Liver (tissue), 9 donors: ENCODE results near the gene SGMS1. TPM values are rescaled to one million over a fixed set of nuclear protein-coding genes. Genes with fewer than 3 reads are reported as not detected.
A peak's percentile ranks its signal among the peaks of the same experiment; 100 is the strongest.

Experiments used
- DNase-seq: peaks from one replicate; pipeline ENCODE4 v3.0.0-alpha.2; 2017; ENCODE audit warnings: low spot score
- H3K27ac ChIP-seq, 2 donors: one replicate each; pipeline ENCODE4 v1.7.0; 2013; ENCODE audit warnings: inconsistent platforms in 2 of 2, low read length in 2 of 2, control low read depth in 1 of 2, low read depth in 1 of 2, mild to moderate bottlenecking in 1 of 2
- H3K27me3 ChIP-seq, 4 donors: one replicate each; pipeline versions ENCODE4 v1.6.1 to v1.7.0; 2013; ENCODE audit warnings: low read length in 3 of 4, inconsistent platforms in 1 of 4, mild to moderate bottlenecking in 1 of 4, moderate library complexity in 1 of 4; ENCODE audit not compliant: control insufficient read depth in 4 of 4, insufficient read depth in 4 of 4
- H3K36me3 ChIP-seq, 4 donors: one replicate each; pipeline versions ENCODE4 v1.6.1 to v1.7.0; 2013; ENCODE audit warnings: low read length in 3 of 4, mild to moderate bottlenecking in 3 of 4, low read depth in 1 of 4, moderate library complexity in 1 of 4; ENCODE audit not compliant: control insufficient read depth in 4 of 4, insufficient read depth in 3 of 4
- H3K4me1 ChIP-seq, 4 donors: one replicate each; pipeline versions ENCODE4 v1.6.1 to v1.7.0; 2013; ENCODE audit warnings: low read length in 3 of 4, mild to moderate bottlenecking in 3 of 4, moderate library complexity in 1 of 4; ENCODE audit not compliant: control insufficient read depth in 4 of 4, insufficient read depth in 4 of 4
- H3K4me3 ChIP-seq, 3 donors: one replicate each; pipeline versions ENCODE4 v1.6.1 to v1.7.0; 2013; ENCODE audit warnings: low read length in 3 of 3, control low read depth in 1 of 3, low read depth in 1 of 3, mild to moderate bottlenecking in 1 of 3
- H3K9ac ChIP-seq, 2 donors: one replicate each; pipeline ENCODE4 v1.7.0; 2013; ENCODE audit warnings: low read length in 2 of 2, mild to moderate bottlenecking in 2 of 2, moderate library complexity in 2 of 2, control low read depth in 1 of 2, low read depth in 1 of 2
- H3K9me3 ChIP-seq, 4 donors: one replicate each; pipeline versions ENCODE4 v1.6.1 to v1.7.0; 2013; ENCODE audit warnings: low read length in 3 of 4; ENCODE audit not compliant: control insufficient read depth in 4 of 4
- EGR1 ChIP-seq, 2 donors: IDR thresholded peaks; 2 replicates each; pipeline ENCODE4 v1.6.1; 2016 to 2018; ENCODE audit warnings: antibody characterized with exemption in 2 of 2, low read depth in 2 of 2
- FOXA1 ChIP-seq: IDR thresholded peaks from 2 replicates; pipeline ENCODE4 v1.6.1; 2016; ENCODE audit warnings: antibody characterized with exemption
- GABPA ChIP-seq, 2 donors: IDR thresholded peaks in 1 of 2; conservative IDR thresholded peaks in 1 of 2; 2 replicates each; pipeline ENCODE4 v1.6.1; 2016; ENCODE audit warnings: antibody characterized with exemption in 2 of 2, mild to moderate bottlenecking in 1 of 2, moderate library complexity in 1 of 2
- HNF4A ChIP-seq, 2 donors: conservative IDR thresholded peaks; 2 replicates each; pipeline ENCODE4 v1.6.1; 2016; ENCODE audit warnings: antibody characterized with exemption in 2 of 2, mild to moderate bottlenecking in 2 of 2
- HNF4G ChIP-seq: IDR thresholded peaks from 2 replicates; pipeline ENCODE4 v1.6.1; 2016; ENCODE audit warnings: antibody characterized with exemption
- JUND ChIP-seq, 2 donors: IDR thresholded peaks; 2 replicates each; pipeline ENCODE4 v1.6.1; 2016; ENCODE audit warnings: antibody characterized with exemption in 2 of 2
- MAX ChIP-seq: IDR thresholded peaks from 2 replicates; pipeline ENCODE4 v1.6.1; 2016; ENCODE audit warnings: antibody characterized with exemption
- NR2F2 ChIP-seq: IDR thresholded peaks from 2 replicates; pipeline ENCODE4 v1.6.1; 2016; ENCODE audit warnings: antibody characterized with exemption
- RAD21 ChIP-seq, 2 donors: IDR thresholded peaks; 2 replicates each; pipeline ENCODE4 v1.6.1; 2016; ENCODE audit warnings: antibody characterized with exemption in 2 of 2, mild to moderate bottlenecking in 2 of 2
- REST ChIP-seq: IDR thresholded peaks from 2 replicates; pipeline ENCODE4 v1.6.1; 2016; ENCODE audit warnings: antibody characterized with exemption, mild to moderate bottlenecking
- RXRA ChIP-seq, 2 donors: IDR thresholded peaks; 2 replicates each; pipeline ENCODE4 v1.6.1; 2017 to 2018; ENCODE audit warnings: antibody characterized with exemption in 2 of 2, mild to moderate bottlenecking in 1 of 2
- SP1 ChIP-seq: IDR thresholded peaks from 2 replicates; pipeline ENCODE4 v1.6.1; 2018; ENCODE audit warnings: antibody characterized with exemption, mild to moderate bottlenecking
- YY1 ChIP-seq: IDR thresholded peaks from 2 replicates; pipeline ENCODE4 v1.6.1; 2016; ENCODE audit warnings: antibody characterized with exemption, mild to moderate bottlenecking
- WGBS: extraction: QIAGEN DNeasy Blood & Tissue Kit; methylation state at CpG from one replicate; pipeline ENCODE4 v1.1.7; 2013; 5-methylcytosine and 5-hydroxymethylcytosine counted together
- polyA plus RNA-seq, 2 donors: library from polyadenylated mRNA; stranded (reverse) in 1 of 2; unstranded in 1 of 2; fragments of 200-250 nt in 1 of 2; fragments of >200 nt in 1 of 2; fragmentation: Nextera tagmentation in 1 of 2; extraction: Ambion mirVana in 1 of 2; gene quantifications; one replicate each; pipeline versions ENCODE4 v1.2.1 to v1.2.3, GENCODE V29; 2013 to 2015
- total RNA-seq, 2 donors: library from RNA; depleted of rRNA; stranded (reverse); fragments of >200 nt; gene quantifications; one replicate each; pipeline ENCODE4 v1.2.3, GENCODE V29; 2014
- TF ChIP-seq, protein P1 (sequence below): IDR thresholded peaks from 2 replicates; pipeline ENCODE4 v1.6.1; 2016; ENCODE audit warnings: antibody characterized with exemption
- TF ChIP-seq, protein P2 (sequence below): IDR thresholded peaks from 2 replicates; pipeline ENCODE4 v1.6.1; 2016; ENCODE audit warnings: antibody characterized with exemption
- donor health status: healthy.
- donor health status: healthy.
- donor health status: healthy.
- donor health status: healthy.
- donor health status: healthy.

SGMS1 gene
- total and polyA plus RNA-seq, 4 donors, result 6.8 to 98.2 (median 21.1) TPM

- TF ChIP-seq, protein P1, sequence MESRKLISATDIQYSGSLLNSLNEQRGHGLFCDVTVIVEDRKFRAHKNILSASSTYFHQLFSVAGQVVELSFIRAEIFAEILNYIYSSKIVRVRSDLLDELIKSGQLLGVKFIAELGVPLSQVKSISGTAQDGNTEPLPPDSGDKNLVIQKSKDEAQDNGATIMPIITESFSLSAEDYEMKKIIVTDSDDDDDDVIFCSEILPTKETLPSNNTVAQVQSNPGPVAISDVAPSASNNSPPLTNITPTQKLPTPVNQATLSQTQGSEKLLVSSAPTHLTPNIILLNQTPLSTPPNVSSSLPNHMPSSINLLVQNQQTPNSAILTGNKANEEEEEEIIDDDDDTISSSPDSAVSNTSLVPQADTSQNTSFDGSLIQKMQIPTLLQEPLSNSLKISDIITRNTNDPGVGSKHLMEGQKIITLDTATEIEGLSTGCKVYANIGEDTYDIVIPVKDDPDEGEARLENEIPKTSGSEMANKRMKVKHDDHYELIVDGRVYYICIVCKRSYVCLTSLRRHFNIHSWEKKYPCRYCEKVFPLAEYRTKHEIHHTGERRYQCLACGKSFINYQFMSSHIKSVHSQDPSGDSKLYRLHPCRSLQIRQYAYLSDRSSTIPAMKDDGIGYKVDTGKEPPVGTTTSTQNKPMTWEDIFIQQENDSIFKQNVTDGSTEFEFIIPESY, result no peak
- TF ChIP-seq MAX (peak; percentile 23), GABPA (IDR thresholded peaks at IDR 0.05 in 1 of 2, conservative IDR thresholded peaks at IDR 0.05 in 1 of 2) (no peak), HNF4G (no peak)
- TF ChIP-seq, protein P2, sequence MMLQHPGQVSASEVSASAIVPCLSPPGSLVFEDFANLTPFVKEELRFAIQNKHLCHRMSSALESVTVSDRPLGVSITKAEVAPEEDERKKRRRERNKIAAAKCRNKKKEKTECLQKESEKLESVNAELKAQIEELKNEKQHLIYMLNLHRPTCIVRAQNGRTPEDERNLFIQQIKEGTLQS, result peak; percentile 72
Measured at GRCh38 chr10:50393784-50394467, 229.8 kb downstream of the SGMS1 start (continued).

DNA sequence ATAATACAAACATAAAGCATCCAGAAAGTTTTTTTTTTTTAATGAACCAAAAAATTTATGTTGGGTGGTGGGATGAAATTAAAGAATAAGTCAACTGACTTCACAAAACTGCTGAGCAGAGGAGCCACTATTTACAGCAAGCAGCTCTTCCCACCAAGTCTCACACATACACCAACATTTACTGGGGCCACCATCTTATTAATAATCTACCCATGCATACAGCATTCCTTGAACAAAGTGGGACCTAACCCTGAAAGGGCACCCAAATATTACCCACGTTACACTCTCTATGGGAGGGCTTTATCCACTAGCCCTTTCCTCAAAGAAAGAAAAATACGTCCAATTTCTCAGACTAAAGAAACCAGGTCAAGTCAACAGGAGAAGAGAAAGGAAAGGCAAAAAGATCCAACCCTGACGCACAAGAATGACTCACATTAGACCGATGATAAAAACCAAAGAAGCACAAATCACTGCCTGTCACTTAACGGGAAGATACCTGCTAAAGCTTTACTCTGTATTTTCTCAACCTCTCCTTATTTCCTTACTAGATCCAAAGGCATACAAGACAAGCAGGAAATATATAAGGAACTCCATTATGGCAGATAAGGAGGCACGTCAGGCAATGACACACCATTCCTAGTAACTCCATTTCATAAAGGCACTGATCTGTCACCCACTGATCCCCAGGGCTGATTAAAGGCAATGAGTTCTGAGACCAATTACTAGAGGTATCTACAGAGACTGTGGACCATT, 230.6 kb downstream of the SGMS1 start:
- Histone ChIP-seq H3K27me3 (no peaks in the 10 kb centered on the region), H3K36me3 (no peaks in the 10 kb centered on the region), H3K9ac (no peak overlapping the region), H3K27ac (peak overlapping the region; percentile 82 to 94), H3K9me3 (no peaks in the 10 kb centered on the region), H3K4me3 (no peak overlapping the region), H3K4me1 (peaks cover 11 to 74% (median 53%) of the 10 kb centered on the region in 4 donors)
- no peak for DNase-seq
- WGBS, result 81% methylated on average over 6 of the region's 6 CpGs
- TF ChIP-seq NR2F2 (no peak), REST (no peak), YY1 (no peak), SP1 (no peak), MAX (no peak), RAD21 (IDR thresholded peaks at IDR 0.05) (no peak), FOXA1 (no peak), EGR1 (IDR thresholded peaks at IDR 0.05; ENCODE audit: low read depth in 2 of 2) (no peak), HNF4A (conservative IDR thresholded peaks at IDR 0.05) (no peak), JUND (IDR thresholded peaks at IDR 0.05) (no peak), HNF4G (no peak), RXRA (IDR thresholded peaks at IDR 0.05) (no peak)
- TF ChIP-seq, protein P2, result no peak
